ENCODE results near the gene PLD4.

PLD4 gene

DNA sequence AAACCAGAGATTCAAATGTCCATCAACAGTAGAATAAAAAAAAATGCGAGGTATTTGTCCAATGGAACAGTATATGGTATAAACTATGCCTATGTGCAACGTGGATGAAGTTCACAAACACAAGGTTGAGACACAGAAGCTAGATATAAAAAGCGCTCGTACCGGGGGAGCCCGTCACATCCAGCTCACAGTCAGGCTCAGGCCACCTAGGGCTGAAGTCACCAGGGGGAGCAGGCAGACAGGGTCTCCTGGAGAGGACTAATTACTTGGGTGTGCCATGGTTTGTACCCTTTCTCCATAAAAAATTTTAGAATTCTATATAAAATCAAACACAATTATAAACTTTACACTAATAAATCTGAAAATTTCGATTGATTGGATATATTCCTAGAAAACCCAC, 39.9 kb downstream of the PLD4 start:
- Histone ChIP-seq H3K4me3 (ENCODE audit: low read depth, low read length, poor library complexity, severe bottlenecking) (no peak overlapping the region), H4K20me1 (ENCODE audit: insufficient read depth, low read length) (no peaks in the 10 kb centered on the region), H3K36me3 (ENCODE audit: insufficient read depth, low read length) (no peaks in the 10 kb centered on the region), H3F3A (ENCODE audit: insufficient read depth, low read length) (no peaks in the 10 kb centered on the region), H3K9me2 (ENCODE audit: low read depth, low read length) (no peaks in the 10 kb centered on the region), H3K9me3 (ENCODE audit: low read length) (no peaks in the 10 kb centered on the region), H3K4me2 (ENCODE audit: low read length) (no peak overlapping the region), H2AFZ (ENCODE audit: low read length) (no peak overlapping the region), H3K27ac (ENCODE audit: low read depth, low read length, poor library complexity, severe bottlenecking) (no peak overlapping the region), H3K27me3 (ENCODE audit: insufficient read depth, low read length) (peaks cover 16% of the 10 kb centered on the region), H3K79me2 (ENCODE audit: insufficient read depth, low read length) (no peaks in the 10 kb centered on the region), H3K9ac (ENCODE audit: low read length) (no peak overlapping the region), H3K4me1 (ENCODE audit: insufficient read depth, low read length, severe bottlenecking) (peaks cover 11% of the 10 kb centered on the region)
- TF ChIP-seq, protein P1, sequence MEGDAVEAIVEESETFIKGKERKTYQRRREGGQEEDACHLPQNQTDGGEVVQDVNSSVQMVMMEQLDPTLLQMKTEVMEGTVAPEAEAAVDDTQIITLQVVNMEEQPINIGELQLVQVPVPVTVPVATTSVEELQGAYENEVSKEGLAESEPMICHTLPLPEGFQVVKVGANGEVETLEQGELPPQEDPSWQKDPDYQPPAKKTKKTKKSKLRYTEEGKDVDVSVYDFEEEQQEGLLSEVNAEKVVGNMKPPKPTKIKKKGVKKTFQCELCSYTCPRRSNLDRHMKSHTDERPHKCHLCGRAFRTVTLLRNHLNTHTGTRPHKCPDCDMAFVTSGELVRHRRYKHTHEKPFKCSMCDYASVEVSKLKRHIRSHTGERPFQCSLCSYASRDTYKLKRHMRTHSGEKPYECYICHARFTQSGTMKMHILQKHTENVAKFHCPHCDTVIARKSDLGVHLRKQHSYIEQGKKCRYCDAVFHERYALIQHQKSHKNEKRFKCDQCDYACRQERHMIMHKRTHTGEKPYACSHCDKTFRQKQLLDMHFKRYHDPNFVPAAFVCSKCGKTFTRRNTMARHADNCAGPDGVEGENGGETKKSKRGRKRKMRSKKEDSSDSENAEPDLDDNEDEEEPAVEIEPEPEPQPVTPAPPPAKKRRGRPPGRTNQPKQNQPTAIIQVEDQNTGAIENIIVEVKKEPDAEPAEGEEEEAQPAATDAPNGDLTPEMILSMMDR (IDR thresholded peaks at IDR 0.05; ENCODE audit: low read length), result no peak
- no peak for TF ChIP-seq EZH2 (IDR thresholded peaks at IDR 0.05; ENCODE audit: borderline replicate concordance, low read length)

DNA sequence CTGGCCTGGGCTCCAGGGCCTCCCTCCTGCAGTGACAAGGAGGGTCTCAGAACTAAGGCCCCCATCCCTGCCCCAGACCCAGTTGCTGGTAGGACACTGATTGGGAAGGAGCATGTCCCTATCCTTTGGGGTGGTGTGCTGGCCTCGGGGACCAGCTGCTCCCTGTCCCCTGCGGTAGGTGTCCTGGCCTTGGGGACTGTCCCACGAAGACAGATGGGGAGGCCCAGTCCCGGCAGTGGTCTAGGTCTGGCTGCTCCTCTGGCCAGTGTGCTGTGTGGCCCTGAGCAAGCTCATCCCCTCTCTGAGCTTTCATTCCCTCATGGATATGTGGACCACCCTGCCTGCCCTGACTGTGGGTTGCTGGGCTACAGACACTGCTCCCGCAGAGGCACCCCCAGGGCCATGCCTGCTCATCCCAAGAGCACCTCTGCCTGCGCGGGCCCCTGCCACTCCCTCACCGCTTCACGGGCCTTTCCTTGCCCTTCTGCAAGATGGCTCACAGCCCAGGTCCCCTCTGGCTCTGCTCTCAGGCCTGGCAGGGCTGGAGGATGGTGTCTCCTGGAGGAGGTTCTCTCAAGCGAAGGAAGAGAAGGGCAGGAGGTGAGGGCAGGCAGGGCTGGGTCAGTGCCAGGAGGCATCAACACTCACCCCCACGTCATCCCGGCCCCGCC, 41.0 kb downstream of the PLD4 start:
- Histone ChIP-seq H3K4me3 (ENCODE audit: low read depth, low read length, poor library complexity, severe bottlenecking) (no peak overlapping the region), H3K36me3 (ENCODE audit: insufficient read depth, low read length) (no peaks in the 10 kb centered on the region), H3K27me3 (ENCODE audit: insufficient read depth, low read length) (peaks cover 16% of the 10 kb centered on the region), H3K9me3 (ENCODE audit: low read length) (no peaks in the 10 kb centered on the region), H4K20me1 (ENCODE audit: insufficient read depth, low read length) (no peaks in the 10 kb centered on the region), H3K9me2 (ENCODE audit: low read depth, low read length) (no peaks in the 10 kb centered on the region), H3K4me2 (ENCODE audit: low read length) (no peak overlapping the region), H3K9ac (ENCODE audit: low read length) (no peak overlapping the region), H3F3A (ENCODE audit: insufficient read depth, low read length) (no peaks in the 10 kb centered on the region), H3K79me2 (ENCODE audit: insufficient read depth, low read length) (no peaks in the 10 kb centered on the region), H2AFZ (ENCODE audit: low read length) (no peak overlapping the region), H3K27ac (ENCODE audit: low read depth, low read length, poor library complexity, severe bottlenecking) (no peak overlapping the region), H3K4me1 (ENCODE audit: insufficient read depth, low read length, severe bottlenecking) (peaks cover 11% of the 10 kb centered on the region)
- TF ChIP-seq, protein P1 (IDR thresholded peaks at IDR 0.05; ENCODE audit: low read length), result no peak
- no peak for TF ChIP-seq EZH2 (IDR thresholded peaks at IDR 0.05; ENCODE audit: borderline replicate concordance, low read length)

DNA sequence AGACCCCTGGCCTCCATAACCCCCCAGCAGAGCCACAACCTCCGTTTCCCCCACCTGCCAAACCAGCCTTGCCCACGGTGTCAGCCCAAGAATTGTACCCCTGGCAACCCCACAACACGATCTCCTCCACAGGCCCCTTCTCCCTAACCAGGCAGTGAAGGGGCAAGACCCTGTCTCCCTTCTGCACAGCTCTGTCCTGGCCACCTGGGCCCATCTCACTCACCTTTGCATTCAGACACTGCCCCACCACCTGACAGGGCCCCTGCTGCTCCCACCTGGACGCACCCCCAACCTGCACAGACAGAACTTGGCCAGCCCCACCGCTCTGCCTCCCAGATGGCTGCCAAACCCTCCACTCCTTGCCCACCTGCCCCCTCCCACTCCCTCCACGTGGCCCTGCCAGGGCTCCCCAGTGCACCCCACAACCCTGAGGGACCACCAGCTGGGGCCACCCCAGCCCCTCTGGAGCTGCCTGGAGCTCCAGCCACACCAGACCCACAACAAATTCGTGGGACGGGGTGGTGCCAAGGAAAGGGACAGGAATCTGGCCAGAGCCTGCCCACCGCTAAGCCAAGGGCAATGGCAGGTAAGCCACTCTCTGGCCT, 41.7 kb downstream of the PLD4 start:
- Histone ChIP-seq H3F3A (ENCODE audit: insufficient read depth, low read length) (no peaks in the 10 kb centered on the region), H4K20me1 (ENCODE audit: insufficient read depth, low read length) (no peaks in the 10 kb centered on the region), H2AFZ (ENCODE audit: low read length) (no peak overlapping the region), H3K9me2 (ENCODE audit: low read depth, low read length) (no peaks in the 10 kb centered on the region), H3K4me3 (ENCODE audit: low read depth, low read length, poor library complexity, severe bottlenecking) (no peak overlapping the region), H3K36me3 (ENCODE audit: insufficient read depth, low read length) (no peaks in the 10 kb centered on the region), H3K9ac (ENCODE audit: low read length) (no peak overlapping the region), H3K4me1 (ENCODE audit: insufficient read depth, low read length, severe bottlenecking) (peaks cover 11% of the 10 kb centered on the region), H3K79me2 (ENCODE audit: insufficient read depth, low read length) (no peaks in the 10 kb centered on the region), H3K9me3 (ENCODE audit: low read length) (no peaks in the 10 kb centered on the region), H3K27me3 (ENCODE audit: insufficient read depth, low read length) (peaks cover 16% of the 10 kb centered on the region), H3K4me2 (ENCODE audit: low read length) (no peak overlapping the region), H3K27ac (ENCODE audit: low read depth, low read length, poor library complexity, severe bottlenecking) (no peak overlapping the region)
- no peak for TF ChIP-seq EZH2 (IDR thresholded peaks at IDR 0.05; ENCODE audit: borderline replicate concordance, low read length)
- TF ChIP-seq, protein P1 (IDR thresholded peaks at IDR 0.05; ENCODE audit: low read length), result no peak

All from OCI-LY1 (cell line).